Activated CD4-positive, alpha-beta T cell treated with anti-CD3 and anti-CD28 coated beads for 48 hours (primary cell): ENCODE results near the gene AVL9.
"Not testable (repeated sequence)": the region's sequence is repeated elsewhere in the genome, so short reads cannot be mapped to it uniquely, and the experiment has no call there.

ENCODE experiments used
- DNase-seq: peaks from one replicate; pipeline ENCODE4 v3.0.0-alpha.2; 2020

Gene AVL9

GRCh38 chr7:32592701-32593100 lies 97.4 kb downstream of the AVL9 start:
- no peak for DNase-seq

GRCh38 chr7:32594965-32595490 lies 99.7 kb downstream of the AVL9 start:
- no peak for DNase-seq

- DNase-seq, result not testable (repeated sequence)
Observed at GRCh38 chr7:32601196-32601595, 105.9 kb downstream of the AVL9 start.

- DNase-seq, result no peak
Observed at GRCh38 chr7:32602470-32602869, 107.2 kb downstream of the AVL9 start.

- DNase-seq, result not testable (repeated sequence)
Observed at GRCh38 chr7:32603492-32603891, 108.2 kb downstream of the AVL9 start.

GRCh38 chr7:32604047-32604446 lies 108.8 kb downstream of the AVL9 start:
- DNase-seq, result not testable (repeated sequence)

- no peak for DNase-seq
Observed at GRCh38 chr7:32605032-32605431, 109.7 kb downstream of the AVL9 start.

- no peak for DNase-seq
Observed at GRCh38 chr7:32609463-32609862, 114.2 kb downstream of the AVL9 start.

- DNase-seq, result no peak
Observed at GRCh38 chr7:32611201-32612099, 116.2 kb downstream of the AVL9 start.

- DNase-seq, result no peak
Observed at GRCh38 chr7:32616625-32617024, 121.3 kb downstream of the AVL9 start.

GRCh38 chr7:32618470-32618869 lies 123.2 kb downstream of the AVL9 start:
- DNase-seq, result peak; percentile 14

GRCh38 chr7:32618987-32619386 lies 123.7 kb downstream of the AVL9 start:
- no peak for DNase-seq

- not testable (repeated sequence) for DNase-seq
Observed at GRCh38 chr7:32619416-32619815, 124.1 kb downstream of the AVL9 start.

- DNase-seq, result no peak
Observed at GRCh38 chr7:32631021-32631420, 135.7 kb downstream of the AVL9 start.

- not testable (repeated sequence) for DNase-seq
Observed at GRCh38 chr7:32631590-32632497, 136.6 kb downstream of the AVL9 start.

GRCh38 chr7:32633446-32633845 lies 138.2 kb downstream of the AVL9 start:
- not testable (repeated sequence) for DNase-seq

- not testable (repeated sequence) for DNase-seq
Observed at GRCh38 chr7:32634798-32635393, 139.6 kb downstream of the AVL9 start.

GRCh38 chr7:32636725-32637462 lies 141.6 kb downstream of the AVL9 start:
- not testable (repeated sequence) for DNase-seq

GRCh38 chr7:32637611-32638010 lies 142.3 kb downstream of the AVL9 start:
- DNase-seq, result not testable (repeated sequence)
